ENCODE data around the gene SLF1. TPM values are rescaled to one million over a fixed set of nuclear protein-coding genes. Genes with fewer than 3 reads are reported as not detected.

The SLF1 gene
- total RNA-seq, 1 donor from 2014 or later: 13.7 TPM

DNA sequence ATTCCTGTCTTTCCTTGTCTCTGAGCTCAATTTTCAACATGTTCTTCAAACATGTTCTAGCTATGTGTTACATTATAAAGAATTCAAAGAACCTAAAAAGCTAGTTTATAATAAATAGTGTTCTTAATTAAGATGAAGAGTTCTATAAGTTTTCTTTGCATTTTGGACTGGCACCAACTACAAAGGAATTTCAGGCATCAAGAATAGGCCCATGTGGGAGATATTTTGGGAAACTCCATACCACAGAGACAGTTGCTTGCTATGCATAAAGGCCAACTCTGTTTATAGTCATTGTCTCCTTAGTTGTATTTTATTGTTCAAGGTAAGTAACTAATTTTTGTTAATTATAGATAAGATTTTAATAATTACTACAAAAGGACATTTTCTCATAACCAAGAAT lies 4.5 kb downstream of the SLF1 start:
- DNase-seq (ENCODE audit: low spot score): no peak
- intact Hi-C loops (cut with micrococcal nuclease): no loop called here
- Mint-ChIP-seq H3K4me1 (ENCODE audit: low read depth) (peaks cover 28% of the 10 kb centered on the region), H3K4me3 (ENCODE audit: low read depth) (no peak overlapping the region), H3K27me3 (ENCODE audit: low read depth) (no peaks in the 10 kb centered on the region), H3K9me3 (no peaks in the 10 kb centered on the region), H3K36me3 (ENCODE audit: low read depth) (peaks cover 4% of the 10 kb centered on the region), H3K27ac (no peak overlapping the region)

DNA sequence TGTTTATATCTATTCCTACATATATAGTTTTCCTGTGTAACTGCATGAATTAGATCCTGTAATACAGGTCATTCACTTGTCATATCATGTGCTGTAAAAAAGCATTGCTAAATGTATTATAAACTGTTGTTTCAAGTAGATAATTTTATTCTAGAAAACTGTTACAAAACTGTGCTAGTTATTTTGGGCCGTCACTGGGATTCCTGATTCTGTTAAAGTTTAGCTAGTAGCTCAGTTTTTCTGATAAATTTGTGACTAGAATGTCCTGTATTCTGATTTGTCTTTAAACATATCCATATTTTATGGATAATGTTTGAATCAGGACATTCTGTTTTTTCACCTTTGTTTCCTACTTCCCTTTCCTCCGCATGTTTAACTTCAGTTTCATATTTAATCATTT lies 5.4 kb downstream of the SLF1 start:
- H3K4me1 Mint-ChIP-seq (ENCODE audit: low read depth): peaks cover 26% of the 10 kb centered on the region
- no peak overlapping the region for H3K27ac Mint-ChIP-seq

DNA sequence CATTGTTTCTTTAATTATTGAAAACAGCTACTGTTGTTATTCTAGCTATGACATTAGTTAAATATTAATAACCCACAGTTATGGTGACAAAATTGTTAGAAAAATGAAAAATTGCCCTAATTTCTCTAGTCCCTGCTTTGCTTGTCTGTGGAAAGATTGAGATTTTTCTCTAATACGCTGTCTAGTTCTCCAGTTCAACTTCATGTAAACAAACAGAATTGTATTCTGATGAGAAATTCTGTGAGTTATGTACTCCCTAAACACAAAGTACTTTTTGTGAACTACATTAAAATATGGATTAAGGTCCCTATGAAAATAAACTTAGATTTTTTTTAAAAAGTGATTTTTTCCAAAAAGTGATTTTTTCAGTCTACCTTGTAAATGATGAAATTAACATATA lies 8.7 kb downstream of the SLF1 start:
- Mint-ChIP-seq H3K27ac (no peak overlapping the region), H3K27me3 (ENCODE audit: low read depth) (no peaks in the 10 kb centered on the region), H3K9me3 (peaks cover 5% of the 10 kb centered on the region), H3K4me3 (ENCODE audit: low read depth) (no peak overlapping the region), H3K4me1 (ENCODE audit: low read depth) (peaks cover 8% of the 10 kb centered on the region), H3K36me3 (ENCODE audit: low read depth) (peaks cover 33% of the 10 kb centered on the region)
- no peak for DNase-seq (ENCODE audit: low spot score)
- intact Hi-C loops (cut with micrococcal nuclease): no loop called here

More for the DNA sequence above, 5.4 kb downstream of the SLF1 start:
- H3K36me3 Mint-ChIP-seq (ENCODE audit: low read depth): peaks cover 7% of the 10 kb centered on the region
- H3K9me3 Mint-ChIP-seq: no peaks in the 10 kb centered on the region
- intact Hi-C loops (cut with micrococcal nuclease): no loop called here
- no peaks in the 10 kb centered on the region for H3K27me3 Mint-ChIP-seq (ENCODE audit: low read depth)
- DNase-seq (ENCODE audit: low spot score): no peak
- no peak overlapping the region for H3K4me3 Mint-ChIP-seq (ENCODE audit: low read depth)

DNA sequence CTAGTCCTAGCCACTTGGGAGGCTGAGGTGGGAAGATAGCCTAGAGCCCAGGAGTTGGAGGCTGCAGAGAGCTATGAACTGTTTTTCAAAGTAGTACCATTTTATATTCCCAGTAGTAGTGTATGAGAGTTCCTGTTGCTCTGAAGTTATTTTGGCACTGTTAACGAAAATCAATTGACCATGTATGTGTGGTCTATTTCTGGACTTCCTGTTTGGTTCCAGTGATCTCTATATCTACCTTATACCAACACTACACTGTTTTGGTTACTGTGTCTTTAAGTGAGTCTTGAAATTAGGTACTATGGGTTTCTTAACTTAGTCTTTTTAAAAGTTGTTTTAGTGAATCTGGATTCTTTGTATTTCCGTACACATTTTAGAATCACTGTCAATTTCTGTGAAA lies 13.6 kb downstream of the SLF1 start:
- H3K4me1 Mint-ChIP-seq (ENCODE audit: low read depth): peaks cover 11% of the 10 kb centered on the region
- no peak overlapping the region for H3K4me3 Mint-ChIP-seq (ENCODE audit: low read depth)
- peaks cover 23% of the 10 kb centered on the region for H3K9me3 Mint-ChIP-seq
- DNase-seq (ENCODE audit: low spot score): no peak
- intact Hi-C loops (cut with micrococcal nuclease): no loop called here
- no peaks in the 10 kb centered on the region for H3K27me3 Mint-ChIP-seq (ENCODE audit: low read depth)
- H3K36me3 Mint-ChIP-seq (ENCODE audit: low read depth): peaks cover 64% of the 10 kb centered on the region
- no peak overlapping the region for H3K27ac Mint-ChIP-seq

DNA sequence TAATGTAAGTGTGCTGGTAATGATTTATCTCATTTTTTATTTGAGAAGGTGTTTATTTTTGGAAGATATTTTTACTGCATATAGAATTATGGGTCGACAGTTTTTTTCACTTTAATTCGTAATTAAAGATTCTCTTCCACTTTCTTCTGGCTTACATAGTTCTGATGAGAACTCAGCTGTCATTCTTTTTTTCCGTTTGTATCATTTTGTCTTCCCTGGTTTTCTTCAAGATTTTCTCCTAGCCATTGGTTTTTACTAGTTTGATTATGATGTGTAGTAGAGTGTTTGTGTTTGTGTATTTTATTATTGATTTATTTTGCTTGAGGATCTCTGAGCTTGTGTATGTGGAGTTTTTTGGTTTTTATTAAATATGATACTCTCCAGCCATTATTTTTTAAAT lies 21.7 kb downstream of the SLF1 start:
- DNase-seq (ENCODE audit: low spot score): no peak
- H3K9me3 Mint-ChIP-seq: peaks cover 40% of the 10 kb centered on the region
- intact Hi-C loops (cut with micrococcal nuclease): no loop called here
- H3K4me1 Mint-ChIP-seq (ENCODE audit: low read depth): peaks cover 16% of the 10 kb centered on the region
- H3K27me3 Mint-ChIP-seq (ENCODE audit: low read depth): no peaks in the 10 kb centered on the region
- peaks cover 78% of the 10 kb centered on the region for H3K36me3 Mint-ChIP-seq (ENCODE audit: low read depth)
- no peak overlapping the region for H3K27ac Mint-ChIP-seq
- no peak overlapping the region for H3K4me3 Mint-ChIP-seq (ENCODE audit: low read depth)

DNA sequence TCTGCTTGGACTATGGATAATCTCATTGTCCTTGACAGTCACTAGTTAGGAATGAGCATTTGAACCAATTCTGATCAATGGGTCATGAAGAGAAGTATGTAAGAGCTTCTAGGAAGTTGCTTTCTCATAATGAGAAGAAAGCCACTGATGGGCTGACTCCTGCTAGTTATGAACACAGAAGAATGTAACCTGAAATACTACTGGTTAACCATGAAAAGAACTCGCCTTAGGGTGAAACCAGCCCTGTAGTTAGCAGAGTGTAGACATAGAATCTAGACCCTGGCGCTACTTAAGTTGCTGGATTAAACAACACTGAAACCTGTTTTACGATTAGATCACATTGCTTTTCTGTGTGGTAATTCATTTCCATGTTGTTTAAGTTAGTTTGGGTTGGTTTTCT lies 26.6 kb downstream of the SLF1 start:
- no peak overlapping the region for H3K4me3 Mint-ChIP-seq (ENCODE audit: low read depth)
- no peak for DNase-seq (ENCODE audit: low spot score)
- H3K27me3 Mint-ChIP-seq (ENCODE audit: low read depth): no peaks in the 10 kb centered on the region
- intact Hi-C loops (cut with micrococcal nuclease): no loop called here
- H3K9me3 Mint-ChIP-seq: peaks cover 8% of the 10 kb centered on the region
- peaks cover 45% of the 10 kb centered on the region for H3K36me3 Mint-ChIP-seq (ENCODE audit: low read depth)
- no peak overlapping the region for H3K27ac Mint-ChIP-seq
- H3K4me1 Mint-ChIP-seq (ENCODE audit: low read depth): peaks cover 10% of the 10 kb centered on the region

DNA sequence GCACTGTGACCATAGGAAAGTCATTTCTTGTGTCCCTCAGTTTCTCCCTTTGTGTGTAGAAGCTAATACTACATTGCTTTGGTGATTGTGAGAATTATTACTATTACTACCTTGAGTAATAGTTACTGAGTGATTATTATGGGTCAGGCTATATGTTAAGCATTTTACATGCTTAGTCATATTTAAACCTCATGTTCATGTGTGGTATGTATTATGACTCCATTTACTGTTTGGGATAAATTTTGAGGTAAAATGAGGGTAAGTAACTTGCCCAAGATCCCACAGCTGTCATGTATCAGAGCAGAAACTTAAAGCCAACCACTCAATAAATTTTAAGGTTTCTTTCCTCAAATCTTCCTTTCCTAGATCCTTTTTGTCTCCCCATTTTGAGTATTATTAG lies 28.3 kb downstream of the SLF1 start:
- intact Hi-C loops (cut with micrococcal nuclease): no loop called here
- Mint-ChIP-seq H3K4me1 (ENCODE audit: low read depth) (peaks cover 10% of the 10 kb centered on the region), H3K36me3 (ENCODE audit: low read depth) (peaks cover 28% of the 10 kb centered on the region), H3K27me3 (ENCODE audit: low read depth) (no peaks in the 10 kb centered on the region), H3K27ac (no peak overlapping the region), H3K9me3 (no peaks in the 10 kb centered on the region), H3K4me3 (ENCODE audit: low read depth) (no peak overlapping the region)
- no peak for DNase-seq (ENCODE audit: low spot score)

DNA sequence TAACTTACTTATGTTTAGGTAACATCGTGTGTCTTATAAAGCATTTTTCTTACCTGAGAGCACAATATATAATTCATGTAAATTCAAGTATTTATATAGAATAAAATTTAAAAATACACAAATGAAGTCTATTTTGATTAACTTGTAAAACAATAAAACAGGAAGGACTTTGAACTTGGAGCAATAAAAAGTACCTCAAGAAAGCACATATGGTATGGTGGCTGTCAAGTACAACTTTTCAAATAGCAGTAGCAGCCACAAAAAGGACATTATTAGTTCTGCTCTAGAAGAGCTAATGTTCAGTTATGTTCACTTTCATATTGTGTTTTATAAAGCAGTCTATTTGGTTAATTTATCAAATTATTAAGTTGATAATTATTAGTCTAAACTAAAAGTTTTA lies 31.4 kb downstream of the SLF1 start:
- no peak overlapping the region for H3K27ac Mint-ChIP-seq
- peaks cover 8% of the 10 kb centered on the region for H3K9me3 Mint-ChIP-seq
- intact Hi-C loops (cut with micrococcal nuclease): no loop called here
- no peaks in the 10 kb centered on the region for H3K27me3 Mint-ChIP-seq (ENCODE audit: low read depth)
- no peak overlapping the region for H3K4me3 Mint-ChIP-seq (ENCODE audit: low read depth)
- peaks cover 35% of the 10 kb centered on the region for H3K36me3 Mint-ChIP-seq (ENCODE audit: low read depth)
- H3K4me1 Mint-ChIP-seq (ENCODE audit: low read depth): no peaks in the 10 kb centered on the region
- no peak for DNase-seq (ENCODE audit: low spot score)

DNA sequence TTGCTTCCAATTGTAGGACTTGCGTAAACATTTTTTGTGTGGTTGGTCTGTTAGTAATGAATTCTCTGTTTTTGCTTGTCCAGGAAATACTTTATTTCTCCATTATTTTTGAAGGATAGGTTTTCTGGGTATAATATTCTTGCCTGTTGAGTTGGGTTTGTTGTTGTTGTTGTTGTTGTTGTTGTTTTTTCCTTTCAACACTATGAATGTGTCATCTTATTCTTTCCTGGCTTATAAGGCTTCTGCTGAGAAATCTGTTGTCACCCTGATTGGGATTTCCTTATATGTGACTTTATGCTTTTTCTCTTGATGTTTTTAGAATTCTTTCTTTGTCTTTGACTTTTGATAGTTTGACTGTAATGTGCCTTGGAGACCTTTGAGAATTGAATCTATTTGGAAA lies 39.8 kb downstream of the SLF1 start:
- DNase-seq (ENCODE audit: low spot score): no peak
- Mint-ChIP-seq H3K27ac (no peak overlapping the region), H3K4me1 (ENCODE audit: low read depth) (no peaks in the 10 kb centered on the region), H3K27me3 (ENCODE audit: low read depth) (no peaks in the 10 kb centered on the region), H3K4me3 (ENCODE audit: low read depth) (no peak overlapping the region), H3K9me3 (peaks cover 56% of the 10 kb centered on the region), H3K36me3 (ENCODE audit: low read depth) (peaks cover 69% of the 10 kb centered on the region)
- intact Hi-C loops (cut with micrococcal nuclease): no loop called here

DNA sequence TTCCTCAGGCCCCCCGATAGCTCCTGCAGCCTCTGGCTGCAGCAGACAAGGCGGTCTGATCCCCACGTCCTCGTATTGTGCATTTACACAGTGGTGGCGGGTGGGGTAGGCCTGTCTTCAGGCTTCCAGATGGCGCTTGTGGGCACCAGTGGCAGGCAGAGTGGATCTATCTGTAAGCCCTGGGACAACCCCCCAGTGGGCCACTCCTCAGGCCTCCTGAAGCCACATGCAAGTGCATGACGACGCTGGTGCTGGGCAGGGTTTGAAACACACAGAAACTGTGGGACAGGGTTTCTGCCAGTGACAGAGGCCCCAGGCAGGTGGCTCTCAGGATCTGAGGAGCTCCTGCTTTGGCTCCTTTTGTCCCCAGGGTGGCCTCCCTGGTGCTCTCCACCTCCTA lies 42.0 kb downstream of the SLF1 start:
- H3K27me3 Mint-ChIP-seq (ENCODE audit: low read depth): no peaks in the 10 kb centered on the region
- no peaks in the 10 kb centered on the region for H3K4me1 Mint-ChIP-seq (ENCODE audit: low read depth)
- H3K36me3 Mint-ChIP-seq (ENCODE audit: low read depth): peaks cover 55% of the 10 kb centered on the region
- H3K9me3 Mint-ChIP-seq: peaks cover 42% of the 10 kb centered on the region
- H3K27ac Mint-ChIP-seq: no peak overlapping the region
- no peak for DNase-seq (ENCODE audit: low spot score)
- no peak overlapping the region for H3K4me3 Mint-ChIP-seq (ENCODE audit: low read depth)
- intact Hi-C loops (cut with micrococcal nuclease): no loop called here

DNA sequence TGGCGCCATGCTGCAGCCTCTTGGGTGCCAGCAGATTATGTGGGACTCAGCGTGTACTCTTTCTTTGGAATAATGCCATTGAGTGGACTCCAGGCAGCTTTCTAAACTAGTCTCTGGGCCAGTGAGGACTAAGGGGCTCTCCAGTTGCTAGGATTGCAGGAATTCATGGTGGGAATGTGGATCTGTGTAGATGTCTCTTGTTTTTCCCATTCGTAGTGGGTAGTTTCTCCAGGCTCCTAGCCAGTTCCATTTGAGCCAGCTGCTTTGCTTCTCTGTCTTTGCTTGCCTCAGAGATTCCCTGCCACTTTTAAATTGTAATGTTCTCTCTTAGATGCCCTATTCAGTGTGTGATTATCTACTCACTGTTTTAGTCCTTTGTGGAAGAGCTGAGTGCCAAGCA lies 42.6 kb downstream of the SLF1 start:
- H3K36me3 Mint-ChIP-seq (ENCODE audit: low read depth): peaks cover 52% of the 10 kb centered on the region
- peaks cover 36% of the 10 kb centered on the region for H3K9me3 Mint-ChIP-seq
- no peaks in the 10 kb centered on the region for H3K4me1 Mint-ChIP-seq (ENCODE audit: low read depth)
- H3K4me3 Mint-ChIP-seq (ENCODE audit: low read depth): no peak overlapping the region
- intact Hi-C loops (cut with micrococcal nuclease): no loop called here
- H3K27ac Mint-ChIP-seq: no peak overlapping the region
- DNase-seq (ENCODE audit: low spot score): no peak
- no peaks in the 10 kb centered on the region for H3K27me3 Mint-ChIP-seq (ENCODE audit: low read depth)

DNA sequence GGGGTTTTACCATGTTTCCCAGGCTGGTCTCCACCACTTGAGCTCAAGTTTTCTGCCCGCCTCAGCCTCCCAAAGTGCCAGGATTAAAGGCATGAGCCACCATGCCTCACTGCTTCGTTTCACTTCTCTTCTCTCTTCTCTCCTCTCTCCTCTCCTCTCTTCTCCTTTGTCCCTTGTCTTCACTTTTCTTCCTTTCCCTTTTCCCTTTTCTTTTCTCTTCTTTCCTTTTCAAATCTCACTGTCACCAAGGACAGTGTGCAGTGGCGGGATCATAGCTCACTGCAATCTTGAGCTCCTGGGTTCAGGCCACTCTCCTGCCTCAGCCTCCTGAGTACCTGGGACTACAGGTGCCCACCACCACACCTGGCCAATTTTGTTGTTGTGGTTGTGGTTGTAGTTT lies 49.5 kb downstream of the SLF1 start:
- Mint-ChIP-seq H3K36me3 (ENCODE audit: low read depth) (peaks cover 34% of the 10 kb centered on the region), H3K27me3 (ENCODE audit: low read depth) (no peaks in the 10 kb centered on the region), H3K9me3 (no peaks in the 10 kb centered on the region), H3K4me3 (ENCODE audit: low read depth) (no peak overlapping the region), H3K27ac (no peak overlapping the region), H3K4me1 (ENCODE audit: low read depth) (no peaks in the 10 kb centered on the region)
- DNase-seq (ENCODE audit: low spot score): no peak
- intact Hi-C loops (cut with micrococcal nuclease): no loop called here

DNA sequence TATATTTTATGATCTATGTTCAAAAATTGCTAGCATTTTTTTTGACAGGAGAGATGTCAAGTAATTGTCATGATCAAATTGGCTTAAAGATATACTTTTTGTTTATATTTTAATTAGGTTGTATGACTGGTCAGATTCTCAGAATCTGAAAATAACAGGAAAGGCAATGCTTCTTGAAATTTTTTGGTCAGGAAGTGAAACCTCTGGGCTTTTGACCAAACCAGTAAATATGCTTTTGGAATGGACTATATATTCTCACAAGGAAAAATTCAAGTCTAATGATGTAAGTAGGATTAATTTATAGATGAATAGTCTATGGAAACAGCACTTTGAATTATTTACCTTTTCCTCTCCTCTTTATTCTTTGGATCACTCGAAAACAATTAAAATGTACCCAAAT lies 52.3 kb downstream of the SLF1 start:
- Mint-ChIP-seq H3K27ac (no peak overlapping the region), H3K36me3 (ENCODE audit: low read depth) (peaks cover 34% of the 10 kb centered on the region), H3K27me3 (ENCODE audit: low read depth) (no peaks in the 10 kb centered on the region), H3K4me3 (ENCODE audit: low read depth) (no peak overlapping the region), H3K9me3 (no peaks in the 10 kb centered on the region), H3K4me1 (ENCODE audit: low read depth) (no peaks in the 10 kb centered on the region)
- intact Hi-C loops (cut with micrococcal nuclease): no loop called here
- no peak for DNase-seq (ENCODE audit: low spot score)

DNA sequence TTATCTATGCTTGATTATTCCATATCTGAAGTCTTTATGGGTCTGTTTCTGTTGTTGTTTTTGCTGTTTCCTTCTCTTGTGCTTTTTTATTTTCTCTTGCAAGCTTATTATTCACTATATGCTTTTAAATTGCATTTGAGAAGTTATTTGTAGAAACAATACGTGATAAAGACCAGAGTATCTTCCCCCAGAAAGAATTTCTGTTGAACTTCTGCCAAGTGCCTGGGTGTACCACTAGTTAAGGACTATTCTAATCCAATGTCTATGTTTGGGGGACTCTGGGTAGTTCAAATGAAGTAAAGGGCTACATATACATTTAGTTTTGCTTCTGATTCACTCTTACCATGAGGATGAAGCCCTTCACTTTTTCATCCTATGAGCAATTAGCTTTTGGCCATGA lies 54.3 kb downstream of the SLF1 start:
- Mint-ChIP-seq H3K4me3 (ENCODE audit: low read depth) (no peak overlapping the region), H3K27ac (no peak overlapping the region), H3K4me1 (ENCODE audit: low read depth) (no peaks in the 10 kb centered on the region), H3K27me3 (ENCODE audit: low read depth) (no peaks in the 10 kb centered on the region), H3K36me3 (ENCODE audit: low read depth) (peaks cover 26% of the 10 kb centered on the region), H3K9me3 (no peaks in the 10 kb centered on the region)
- intact Hi-C loops (cut with micrococcal nuclease): no loop called here
- no peak for DNase-seq (ENCODE audit: low spot score)

Measured in activated T-helper 2 cell treated with anti-CD3 and anti-CD28 coated beads, Interferon-gamma antibody, Interleukin-2, Interleukin-4, amounts not matched to agents 10 μg/mL and 5 μg/mL and 100 μg/mL, durations not matched to agents 14 hours and 24 hours and 36 hours (primary cell).